SHP77 treated with DMSO at 0.1 percent for 48 hours (cell line): ENCODE data around the gene TADA1.
"Not testable (repeated sequence)": the region's sequence is repeated elsewhere in the genome, so short reads cannot be mapped to it uniquely, and the experiment has no call there.

Experiments
- DNase-seq: peaks from one replicate; lab custom pipeline; 2025; lab: John Stamatoyannopoulos, UW

Gene TADA1

DNA sequence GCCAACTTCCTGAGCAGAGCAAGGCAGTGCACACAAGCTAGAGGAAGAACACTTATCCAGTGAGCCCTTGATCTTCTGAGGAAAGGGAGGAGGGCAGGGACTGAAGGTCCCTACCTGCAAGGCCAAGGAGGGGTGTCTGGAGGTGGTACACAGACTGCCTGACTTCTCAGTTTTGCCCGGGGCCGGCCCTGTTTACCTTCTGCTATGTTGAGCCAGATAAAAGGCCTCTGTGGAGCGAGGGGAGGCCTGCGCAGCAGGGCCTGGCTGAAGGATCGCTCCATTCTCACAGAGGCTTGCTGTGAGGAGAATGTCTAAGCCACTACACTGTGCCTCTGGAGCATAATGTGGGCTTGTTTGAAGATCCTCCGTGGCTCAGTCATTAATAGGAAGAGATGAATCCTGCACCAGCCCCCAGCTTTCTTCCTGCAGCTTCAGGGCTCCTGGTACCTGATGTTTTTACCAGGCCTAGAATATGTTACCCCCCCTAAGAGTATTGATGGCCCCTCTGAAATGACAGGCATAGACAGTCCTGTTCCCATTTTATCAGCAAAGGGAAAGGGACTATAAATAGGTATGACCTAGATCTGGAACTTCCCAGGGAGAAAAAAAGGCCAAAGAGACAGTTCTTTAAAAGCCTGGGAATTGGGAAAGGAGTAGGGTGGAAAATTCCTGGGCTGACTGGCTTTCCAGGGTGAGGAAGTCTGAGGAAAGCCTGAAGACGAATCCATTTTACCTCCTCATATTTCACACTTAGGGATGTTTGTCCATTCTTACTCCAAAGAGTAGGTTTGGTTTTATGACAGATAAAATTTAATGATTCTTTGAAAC lies 32.1 kb downstream of the TADA1 start:
- DNase-seq: no peak

DNA sequence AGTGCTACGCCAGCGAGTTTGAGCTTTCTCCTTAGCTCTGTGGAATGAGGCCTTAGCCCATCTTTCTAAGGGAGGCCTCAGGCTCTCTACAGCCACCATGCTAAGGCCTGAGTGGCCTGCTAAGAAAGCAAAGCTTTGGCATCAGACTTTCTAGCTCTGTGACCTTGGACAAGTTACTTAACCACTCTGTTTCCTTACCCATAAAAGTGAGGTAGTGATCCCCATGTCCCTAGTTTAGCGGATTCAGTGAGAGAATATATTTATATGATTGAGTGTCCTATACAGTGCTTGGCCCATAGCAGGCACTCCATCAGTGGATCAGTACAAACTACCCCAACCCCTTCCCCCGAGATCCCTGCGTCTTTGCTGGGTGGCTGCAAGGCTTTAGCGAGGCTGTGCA lies 32.7 kb downstream of the TADA1 start:
- no peak for DNase-seq

DNA sequence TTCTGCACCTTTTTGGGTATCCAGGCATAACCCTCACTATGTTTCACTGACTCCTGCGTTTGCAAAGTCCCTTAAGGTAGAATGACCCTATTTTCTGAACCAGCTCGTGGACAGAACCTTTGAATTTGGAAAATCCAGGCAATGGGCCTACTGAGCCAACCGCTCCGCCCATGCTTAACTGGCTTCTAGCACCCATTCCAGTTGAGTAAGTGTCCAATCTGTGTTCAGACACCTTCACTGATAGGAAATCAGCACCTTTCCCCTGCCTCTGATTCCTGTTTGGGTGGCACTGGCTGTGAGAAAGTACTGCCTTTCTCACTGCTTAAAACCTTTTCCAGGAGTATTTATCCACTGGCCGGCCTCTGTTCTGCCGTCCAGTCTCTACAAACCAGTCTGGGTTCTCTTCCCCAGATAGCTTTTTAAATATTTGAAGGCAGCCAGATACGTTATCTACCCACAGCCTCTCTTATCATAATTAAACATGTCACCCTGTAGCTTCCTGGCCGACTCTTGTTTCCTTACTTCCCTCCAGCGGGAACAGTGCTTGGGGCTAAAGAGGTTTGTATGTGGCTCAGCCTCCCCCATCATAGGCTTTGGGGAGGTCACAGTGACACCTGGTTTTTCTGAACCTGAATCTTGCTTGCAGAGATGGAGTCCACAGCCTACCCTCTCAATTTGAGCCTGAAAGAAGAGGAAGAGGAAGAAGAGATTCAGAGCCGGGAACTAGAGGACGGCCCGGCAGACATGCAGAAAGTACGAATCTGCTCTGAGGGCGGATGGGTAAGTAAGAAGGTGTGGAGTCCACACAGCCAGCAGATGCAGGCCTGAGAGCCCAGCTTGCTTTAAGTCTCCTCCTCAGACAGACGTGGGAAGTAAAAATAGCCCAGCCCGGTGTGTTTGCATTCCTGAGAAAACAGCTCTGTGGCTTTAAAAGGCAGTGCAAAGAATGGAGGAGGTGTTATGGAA lies 35.5 kb downstream of the TADA1 start:
- no peak for DNase-seq

DNA sequence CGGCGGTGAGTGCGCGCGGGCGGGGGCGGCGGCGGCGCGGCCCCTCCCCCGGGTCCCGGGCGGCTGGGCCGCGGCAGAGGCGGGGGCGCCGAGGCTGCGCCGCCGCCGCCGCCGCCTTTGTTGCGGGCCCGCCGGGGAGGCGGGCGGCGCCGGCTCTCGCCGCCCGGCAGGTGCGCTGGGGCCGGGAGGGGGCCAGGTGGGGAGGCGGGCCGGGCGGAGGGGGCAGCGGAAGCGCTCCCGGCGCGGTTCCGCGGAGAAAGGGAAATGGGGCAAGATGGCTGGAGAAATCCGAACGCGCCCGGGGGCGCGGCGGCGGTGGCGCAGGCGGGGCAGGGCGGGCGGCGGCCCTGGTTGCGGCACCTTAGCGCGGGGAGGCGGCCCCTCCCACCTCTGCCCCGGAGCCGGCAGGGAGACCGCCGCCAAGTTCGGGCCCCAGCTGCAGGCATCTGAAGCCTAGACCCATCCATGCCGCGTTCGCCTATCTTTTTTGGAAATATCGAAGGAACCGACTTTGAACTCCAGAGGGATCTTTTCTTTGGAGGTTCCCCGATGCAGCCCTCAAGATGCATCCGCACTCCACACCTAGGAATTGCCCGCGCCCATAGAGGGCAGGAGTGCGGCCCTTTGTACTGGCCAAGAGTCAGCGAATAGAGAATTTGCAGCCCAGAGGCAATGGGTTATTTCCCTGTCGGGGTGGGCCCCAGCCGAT lies 36.3 kb downstream of the TADA1 start:
- DNase-seq: peak; percentile 45

DNA sequence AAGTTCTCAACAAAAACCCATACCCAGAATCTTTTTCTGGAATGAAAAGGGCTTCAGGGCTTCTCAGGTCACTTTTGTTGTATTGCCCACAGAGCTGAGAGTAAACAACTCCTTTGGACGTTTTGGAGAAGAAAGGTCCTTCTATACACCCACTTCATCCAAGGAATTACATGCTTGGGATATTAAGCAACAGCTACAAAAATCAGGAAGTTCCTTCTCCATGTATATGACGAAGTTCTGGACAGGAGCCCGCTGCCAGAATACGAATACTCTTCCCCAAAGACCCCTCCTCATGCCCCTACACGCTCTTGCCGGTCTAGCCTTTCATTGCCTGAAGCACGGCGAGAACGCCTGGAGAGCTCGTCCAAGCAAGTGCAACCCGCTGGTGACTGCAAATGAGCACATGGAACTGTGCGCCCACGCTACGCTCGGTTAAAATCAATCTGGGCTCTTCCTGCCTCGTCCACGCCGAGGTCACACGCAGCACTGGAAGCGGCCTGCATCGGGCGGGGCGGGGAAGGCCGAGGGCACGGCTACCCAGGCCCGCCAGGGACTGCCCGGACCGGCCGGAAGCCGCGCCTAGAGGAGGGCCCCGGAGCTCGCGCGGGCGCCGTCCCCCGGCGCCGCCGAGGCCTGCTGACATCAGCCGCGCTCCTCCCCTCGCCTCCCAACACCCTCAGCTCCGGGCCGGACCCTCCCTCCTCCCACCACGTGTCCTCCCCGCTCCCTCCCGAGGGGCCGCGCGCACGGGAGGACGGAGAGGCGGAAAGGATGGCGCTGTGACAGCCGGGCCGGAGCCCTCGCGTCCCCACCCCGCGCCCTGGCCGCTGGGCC lies 37.1 kb downstream of the TADA1 start, which contains the start of gene POGK:
TSS of gene POGK (plus strand) at position 710 of the 834 bp plus-strand sequence. CDS start 1,482 bp downstream, outside the sequence.
- peak; percentile 88 for DNase-seq

DNA sequence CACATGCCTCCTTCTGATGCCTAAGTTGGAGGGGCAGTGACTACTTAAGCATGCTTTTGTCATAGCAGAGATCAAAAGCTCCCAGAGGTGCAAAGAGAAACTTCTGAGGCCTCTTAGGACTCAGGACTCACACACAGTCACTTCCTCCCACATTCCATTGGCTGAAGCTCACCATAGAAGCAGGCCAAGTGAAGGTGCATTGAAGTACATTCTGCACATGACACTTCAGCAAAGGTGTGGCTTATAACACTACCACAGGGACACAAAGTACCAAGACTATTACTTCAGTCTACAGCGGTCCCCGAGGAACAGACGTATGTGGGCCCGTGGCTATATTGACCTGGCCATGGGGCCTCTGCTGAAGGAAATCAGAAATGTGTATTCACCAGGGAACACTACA lies 39.3 kb downstream of the TADA1 start:
- no peak for DNase-seq

DNA sequence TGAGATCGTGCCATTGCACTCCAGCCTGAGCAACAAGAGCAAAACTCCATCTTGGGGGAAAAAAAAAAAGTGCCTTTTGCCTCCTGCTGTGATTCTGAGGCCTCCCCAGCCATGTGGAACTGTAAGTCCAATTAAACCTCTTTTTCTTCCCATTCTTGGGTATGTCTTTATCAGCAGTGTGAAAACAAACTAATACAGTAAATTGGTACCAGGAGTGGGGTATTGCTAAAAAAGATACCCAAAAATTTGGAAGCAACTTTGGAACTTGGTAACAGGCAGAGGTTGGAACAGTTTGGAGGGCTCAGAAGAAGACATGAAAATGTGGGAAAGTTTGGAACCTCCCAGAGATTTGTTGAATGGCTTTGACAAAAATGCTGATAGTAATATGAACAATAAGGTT lies 46.3 kb downstream of the TADA1 start:
- not testable (repeated sequence) for DNase-seq

DNA sequence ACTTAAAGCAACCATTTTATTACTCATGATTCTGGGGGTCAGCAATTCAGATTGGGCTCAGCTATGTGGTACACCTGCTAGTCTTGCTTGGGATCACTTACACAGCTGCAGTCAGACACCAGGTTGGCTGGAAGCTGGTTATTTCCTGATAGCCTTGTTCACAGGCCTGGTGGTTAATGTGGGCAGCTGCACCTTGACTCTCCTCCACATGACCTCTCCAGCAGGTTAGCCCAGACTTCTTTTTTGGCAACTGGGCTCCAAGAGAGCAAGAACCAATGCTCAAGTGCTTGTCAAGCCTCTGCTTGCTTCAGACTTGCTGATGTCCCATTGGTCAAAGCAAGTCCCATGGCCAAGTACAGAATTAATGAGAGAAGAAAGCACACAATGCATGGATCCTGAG lies 48.6 kb downstream of the TADA1 start:
- DNase-seq: no peak

DNA sequence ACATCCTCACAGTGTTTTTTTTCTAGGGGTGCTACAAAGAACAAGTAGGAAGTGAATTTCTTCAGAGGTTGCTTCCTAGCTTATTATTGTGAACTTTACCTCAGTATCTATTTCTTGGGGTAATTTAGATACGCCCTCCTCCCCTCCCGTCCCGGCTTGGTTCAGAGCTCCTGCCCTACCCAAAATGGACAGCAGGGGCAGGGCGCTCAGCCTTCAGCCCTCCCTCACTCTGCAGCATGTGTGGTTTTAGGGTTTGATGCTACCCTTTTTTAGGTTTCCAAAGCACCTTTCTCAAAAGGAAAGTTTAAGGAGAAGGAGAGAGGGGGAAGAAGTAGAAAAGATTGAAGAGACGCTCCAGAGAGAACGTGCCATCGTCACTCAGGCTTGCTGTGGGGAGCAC lies 53.7 kb downstream of the TADA1 start:
- no peak for DNase-seq

DNA sequence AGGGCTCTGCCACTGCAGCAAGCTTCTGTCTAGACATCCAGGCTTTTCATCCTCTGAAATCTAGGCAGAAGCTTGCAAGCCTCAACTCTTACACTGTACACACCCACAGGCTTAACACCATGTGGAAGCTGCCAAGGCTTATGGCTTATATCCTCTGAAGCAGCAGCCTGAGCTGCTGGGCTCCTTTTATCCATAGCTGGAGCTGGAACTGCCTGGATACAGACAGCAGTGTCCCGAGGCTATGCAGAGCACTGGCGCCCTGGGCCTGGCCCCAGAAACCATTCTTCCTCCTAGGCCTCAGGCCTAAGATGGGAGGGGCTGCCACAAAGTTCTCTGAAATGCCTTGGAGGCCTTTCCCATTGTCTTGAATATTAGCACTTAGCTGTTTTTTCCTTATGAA lies 56.1 kb downstream of the TADA1 start:
- DNase-seq: no peak

DNA sequence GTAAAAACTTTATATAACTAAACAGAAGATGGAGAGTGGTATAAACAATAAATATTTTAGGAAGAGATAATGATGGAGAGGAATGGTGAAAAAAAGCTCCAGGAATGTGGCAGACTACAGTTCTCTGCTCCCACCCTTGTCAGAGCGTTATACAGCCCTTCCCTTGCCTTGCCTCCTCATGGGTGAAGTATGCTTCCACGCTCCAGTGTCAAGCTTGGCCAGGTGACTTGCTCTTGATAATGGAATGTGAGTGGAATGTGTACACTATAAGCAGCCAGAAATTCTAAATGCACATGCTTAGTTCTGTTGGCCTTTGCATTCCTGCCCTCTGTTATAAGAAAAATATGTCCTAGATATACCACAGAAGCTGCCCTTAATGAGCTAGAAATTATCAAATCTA lies 61.5 kb downstream of the TADA1 start:
- no peak for DNase-seq

DNA sequence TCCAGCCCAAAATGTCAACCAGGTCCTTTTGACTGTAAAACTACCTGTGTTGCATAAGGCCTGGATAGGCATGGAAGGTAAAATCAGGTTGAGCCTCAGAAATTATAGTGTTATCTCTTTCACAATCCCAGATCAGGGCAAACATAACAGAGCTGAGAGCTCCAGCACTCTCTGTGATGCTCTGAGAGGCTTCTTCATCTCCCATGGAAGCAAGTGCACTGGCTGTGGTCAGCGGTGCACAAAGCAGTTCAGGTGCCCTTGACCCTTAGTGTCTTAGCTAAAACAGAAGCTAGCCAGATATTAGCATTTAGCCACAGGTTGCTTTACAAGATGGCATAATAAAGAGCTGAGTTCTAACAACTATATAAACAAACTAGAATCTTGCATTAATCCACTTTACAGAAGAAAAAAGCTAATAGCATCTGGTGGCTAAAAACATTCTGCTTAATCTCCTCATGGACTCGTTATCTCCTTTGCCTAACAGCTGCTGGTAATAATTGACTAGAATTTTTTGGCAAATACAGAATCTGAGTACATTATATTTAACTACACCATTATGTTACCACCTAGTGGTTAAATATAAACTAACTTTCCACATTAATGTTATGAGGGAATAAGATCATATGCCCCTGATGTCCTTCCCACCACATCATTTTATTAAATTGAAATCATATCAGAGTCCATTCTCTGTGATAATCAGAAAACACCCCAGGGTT lies 62.4 kb downstream of the TADA1 start:
- DNase-seq: no peak

DNA sequence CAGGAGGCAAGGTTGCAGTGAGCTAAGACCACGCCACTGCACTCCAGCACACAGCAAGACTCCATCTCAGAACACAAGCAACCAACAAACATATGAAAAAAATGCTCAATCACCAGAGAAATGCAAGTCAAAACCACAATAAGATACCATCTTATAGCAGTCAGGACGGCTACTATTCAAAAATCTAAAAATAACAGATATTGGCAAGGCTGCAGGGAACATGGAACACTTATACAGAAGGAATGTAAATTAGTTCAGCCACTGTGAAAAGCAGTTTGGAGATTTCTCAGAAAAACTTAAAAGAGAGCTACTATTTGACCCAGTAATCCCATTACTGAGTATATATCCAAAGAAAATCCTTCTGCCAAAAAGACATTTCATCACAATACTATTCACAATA lies 64.4 kb downstream of the TADA1 start:
- no peak for DNase-seq

DNA sequence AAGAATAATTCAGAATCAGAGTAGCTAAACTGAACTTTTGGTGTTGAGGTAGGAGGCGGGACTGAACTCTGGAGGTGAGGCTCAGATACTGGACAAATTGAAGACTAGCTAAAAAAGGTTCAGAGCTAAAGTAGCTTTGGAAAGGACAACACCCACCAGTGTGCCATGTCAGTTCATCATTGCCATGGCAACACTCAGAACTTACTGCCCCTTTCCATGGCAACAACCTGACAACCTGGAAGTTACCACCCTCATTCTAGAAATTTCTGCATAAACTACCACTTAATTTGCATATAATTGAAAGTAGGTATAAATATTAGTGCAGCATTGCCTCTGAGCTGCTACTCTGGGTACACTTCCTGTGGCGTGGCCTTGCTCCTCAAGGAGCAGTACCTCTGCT lies 67.1 kb downstream of the TADA1 start:
- no peak for DNase-seq
